ENCODE measurements around the gene RBM42. TPM values are rescaled to one million over a fixed set of nuclear protein-coding genes. Genes with fewer than 3 reads are reported as not detected.
A peak's percentile ranks its signal among the peaks of the same experiment; 100 is the strongest.

The RBM42 gene
- total and polyA plus RNA-seq, 2 of the 13 experiments (the other 11 are each of a cell fraction or from before 2014, with no cell fraction given) = 27.2 to 55.3 TPM

DNA sequence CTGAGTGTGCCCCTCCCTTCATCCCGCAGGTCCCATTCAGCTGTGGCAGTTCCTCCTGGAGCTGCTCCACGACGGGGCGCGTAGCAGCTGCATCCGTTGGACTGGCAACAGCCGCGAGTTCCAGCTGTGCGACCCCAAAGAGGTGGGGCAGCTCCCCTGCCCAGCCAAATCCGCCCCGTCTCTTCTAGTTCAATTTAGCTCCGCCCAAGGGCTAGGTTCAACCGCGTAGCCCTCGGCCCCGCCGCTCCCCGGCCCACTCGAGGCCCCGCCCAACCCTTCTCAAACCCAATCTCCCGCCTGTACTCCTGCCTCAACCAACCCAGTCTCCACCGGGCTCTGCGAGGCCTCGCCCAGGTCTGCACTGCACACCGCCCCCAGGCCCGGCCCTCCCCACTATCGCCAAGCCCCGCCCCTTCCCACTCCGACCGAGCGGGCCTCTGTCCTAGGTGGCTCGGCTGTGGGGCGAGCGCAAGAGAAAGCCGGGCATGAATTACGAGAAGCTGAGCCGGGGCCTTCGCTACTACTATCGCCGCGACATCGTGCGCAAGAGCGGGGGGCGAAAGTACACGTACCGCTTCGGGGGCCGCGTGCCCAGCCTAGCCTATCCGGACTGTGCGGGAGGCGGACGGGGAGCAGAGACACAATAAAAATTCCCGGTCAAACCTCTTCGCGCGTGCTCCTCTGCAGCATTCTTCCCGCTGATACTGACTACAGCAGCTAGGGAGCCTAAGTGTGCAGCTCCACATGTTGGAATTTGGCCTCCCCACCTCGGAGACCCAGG lies 15.6 kb downstream of the RBM42 start (continued):
- TF ChIP-seq, protein P1, sequence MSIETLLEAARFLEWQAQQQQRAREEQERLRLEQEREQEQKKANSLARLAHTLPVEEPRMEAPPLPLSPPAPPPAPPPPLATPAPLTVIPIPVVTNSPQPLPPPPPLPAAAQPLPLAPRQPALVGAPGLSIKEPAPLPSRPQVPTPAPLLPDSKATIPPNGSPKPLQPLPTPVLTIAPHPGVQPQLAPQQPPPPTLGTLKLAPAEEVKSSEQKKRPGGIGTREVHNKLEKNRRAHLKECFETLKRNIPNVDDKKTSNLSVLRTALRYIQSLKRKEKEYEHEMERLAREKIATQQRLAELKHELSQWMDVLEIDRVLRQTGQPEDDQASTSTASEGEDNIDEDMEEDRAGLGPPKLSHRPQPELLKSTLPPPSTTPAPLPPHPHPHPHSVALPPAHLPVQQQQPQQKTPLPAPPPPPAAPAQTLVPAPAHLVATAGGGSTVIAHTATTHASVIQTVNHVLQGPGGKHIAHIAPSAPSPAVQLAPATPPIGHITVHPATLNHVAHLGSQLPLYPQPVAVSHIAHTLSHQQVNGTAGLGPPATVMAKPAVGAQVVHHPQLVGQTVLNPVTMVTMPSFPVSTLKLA (IDR thresholded peaks at IDR 0.05) = no peak
- TF ChIP-seq MAZ (IDR thresholded peaks at IDR 0.05; ENCODE audit: borderline replicate concordance, low read depth, low read length) (no peak; the same call in 1 of the 2 replicates), MAZ (CRISPR knock-in tag; IDR thresholded peaks at IDR 0.05; ENCODE audit: low read depth) (peak; percentile 37; the same call in 1 of the 2 replicates), ATF7-NPFF (CRISPR knock-in tag; IDR thresholded peaks at IDR 0.05; ENCODE audit: low read depth) (0 out of 2 replicates have a peak, but pooled peaks have one; percentile 64), U2AF1 (optimal IDR thresholded peaks at IDR 0.05; ENCODE audit: low read depth, low read length) (no peak), ISX (CRISPR knock-in tag; conservative IDR thresholded peaks at IDR 0.05) (0 out of 2 replicates have a peak, but pooled peaks have one; percentile 27), ZNF747 (CRISPR knock-in tag; IDR thresholded peaks at IDR 0.05; ENCODE audit: borderline replicate concordance) (peak; percentile 11), TBX2 (CRISPR knock-in tag; IDR thresholded peaks at IDR 0.05; ENCODE audit: borderline replicate concordance) (0 out of 2 replicates have a peak, but pooled peaks have one; percentile 10), ZNF776 (CRISPR knock-in tag; IDR thresholded peaks at IDR 0.05) (peak; percentile 83), HOXA3 (CRISPR knock-in tag; IDR thresholded peaks at IDR 0.05) (peak; percentile 11; the same call in 1 of the 2 replicates), IKZF5 (CRISPR knock-in tag; IDR thresholded peaks at IDR 0.05) (peak; percentile 25; the same call in 1 of the 2 replicates), NAIF1 (CRISPR knock-in tag; IDR thresholded peaks at IDR 0.05; ENCODE audit: borderline replicate concordance) (0 out of 2 replicates have a peak, but pooled peaks have one; percentile 58), SRSF4 (IDR thresholded peaks at IDR 0.05; ENCODE audit: low read depth, low read length, poor library complexity, severe bottlenecking) (no peak), TEAD3 (CRISPR knock-in tag; optimal IDR thresholded peaks at IDR 0.05; ENCODE audit: borderline replicate concordance) (peak; percentile 32), TFE3 (CRISPR knock-in tag; IDR thresholded peaks at IDR 0.05) (peak; percentile 17; the same call in 1 of the 2 replicates), ZNF782 (CRISPR knock-in tag; IDR thresholded peaks at IDR 0.05; ENCODE audit: borderline replicate concordance) (peak; percentile 25; the same call in 1 of the 2 replicates)
- TF ChIP-seq, protein P2, sequence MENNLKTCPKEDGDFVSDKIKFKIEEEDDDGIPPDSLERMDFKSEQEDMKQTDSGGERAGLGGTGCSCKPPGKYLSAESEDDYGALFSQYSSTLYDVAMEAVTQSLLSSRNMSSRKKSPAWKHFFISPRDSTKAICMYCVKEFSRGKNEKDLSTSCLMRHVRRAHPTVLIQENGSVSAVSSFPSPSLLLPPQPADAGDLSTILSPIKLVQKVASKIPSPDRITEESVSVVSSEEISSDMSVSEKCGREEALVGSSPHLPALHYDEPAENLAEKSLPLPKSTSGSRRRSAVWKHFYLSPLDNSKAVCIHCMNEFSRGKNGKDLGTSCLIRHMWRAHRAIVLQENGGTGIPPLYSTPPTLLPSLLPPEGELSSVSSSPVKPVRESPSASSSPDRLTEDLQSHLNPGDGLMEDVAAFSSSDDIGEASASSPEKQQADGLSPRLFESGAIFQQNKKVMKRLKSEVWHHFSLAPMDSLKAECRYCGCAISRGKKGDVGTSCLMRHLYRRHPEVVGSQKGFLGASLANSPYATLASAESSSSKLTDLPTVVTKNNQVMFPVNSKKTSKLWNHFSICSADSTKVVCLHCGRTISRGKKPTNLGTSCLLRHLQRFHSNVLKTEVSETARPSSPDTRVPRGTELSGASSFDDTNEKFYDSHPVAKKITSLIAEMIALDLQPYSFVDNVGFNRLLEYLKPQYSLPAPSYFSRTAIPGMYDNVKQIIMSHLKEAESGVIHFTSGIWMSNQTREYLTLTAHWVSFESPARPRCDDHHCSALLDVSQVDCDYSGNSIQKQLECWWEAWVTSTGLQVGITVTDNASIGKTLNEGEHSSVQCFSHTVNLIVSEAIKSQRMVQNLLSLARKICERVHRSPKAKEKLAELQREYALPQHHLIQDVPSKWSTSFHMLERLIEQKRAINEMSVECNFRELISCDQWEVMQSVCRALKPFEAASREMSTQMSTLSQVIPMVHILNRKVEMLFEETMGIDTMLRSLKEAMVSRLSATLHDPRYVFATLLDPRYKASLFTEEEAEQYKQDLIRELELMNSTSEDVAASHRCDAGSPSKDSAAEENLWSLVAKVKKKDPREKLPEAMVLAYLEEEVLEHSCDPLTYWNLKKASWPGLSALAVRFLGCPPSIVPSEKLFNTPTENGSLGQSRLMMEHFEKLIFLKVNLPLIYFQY (CRISPR knock-in tag; IDR thresholded peaks at IDR 0.05; ENCODE audit: borderline replicate concordance) = peak; percentile 59; the same call in 1 of the 2 replicates
